ENCODE data around the gene TMF1.

The TMF1 gene

GRCh38 chr3:69051756-69052471 lies at the start of gene TMF1:
Gene TMF1, minus strand, starts transcription at chr3:69052333. Its CDS starts 247 bp downstream, at chr3:69052086.
- H3K4me3 ChIP-seq: peak within 1 kb of the TSS; percentile 85
- DNase-seq (ENCODE audit: low read depth, low spot score): peak; percentile 90
- peak; percentile 74; the same call in 1 of the 2 replicates for TF ChIP-seq POLR2AphosphoS5 (IDR thresholded peaks at IDR 0.05; ENCODE audit: borderline replicate concordance, low read depth, low read length)
- TF ChIP-seq EZH2 (IDR thresholded peaks at IDR 0.05): no peak
- peak within 1 kb of the TSS; percentile 77 for H3K9ac ChIP-seq (ENCODE audit: insufficient read length)
- H3K27ac ChIP-seq: peak within 1 kb of the TSS; percentile 70
- no peaks in the 10 kb centered on the region for H3K9me3 ChIP-seq (ENCODE audit: low read depth, low read length)
- H3K36me3 ChIP-seq (ENCODE audit: insufficient read depth, low read length): peaks cover 13% of the 10 kb centered on the region; the same call in 1 of the 2 replicates

GRCh38 chr3:69099576-69099975 lies 47.4 kb upstream of the TMF1 start:
- no peak overlapping the region for H3K9ac ChIP-seq (ENCODE audit: insufficient read length)
- TF ChIP-seq POLR2AphosphoS5 (IDR thresholded peaks at IDR 0.05; ENCODE audit: borderline replicate concordance, low read depth, low read length): no peak
- TF ChIP-seq FOXP2 (optimal IDR thresholded peaks at IDR 0.05; ENCODE audit: control extremely low read depth, extremely low read length, insufficient read depth): no peak
- TF ChIP-seq EZH2 (IDR thresholded peaks at IDR 0.05): no peak
- no peak overlapping the region for H3K4me3 ChIP-seq
- no peak overlapping the region for H3K27ac ChIP-seq
- H3K36me3 ChIP-seq (ENCODE audit: insufficient read depth, low read length): no peaks in the 10 kb centered on the region
- no peaks in the 10 kb centered on the region for H3K9me3 ChIP-seq (ENCODE audit: low read depth, low read length)
- DNase-seq (ENCODE audit: low read depth, low spot score): no peak

GRCh38 chr3:69097407-69098086 lies 45.4 kb upstream of the TMF1 start:
- no peak overlapping the region for H3K4me3 ChIP-seq

GRCh38 chr3:69096299-69096698 lies 44.2 kb upstream of the TMF1 start:
- Histone ChIP-seq H3K36me3 (ENCODE audit: insufficient read depth, low read length) (no peaks in the 10 kb centered on the region), H3K4me3 (no peak overlapping the region), H3K9ac (ENCODE audit: insufficient read length) (no peak overlapping the region), H3K27ac (no peak overlapping the region), H3K9me3 (ENCODE audit: low read depth, low read length) (no peaks in the 10 kb centered on the region)
- no peak for DNase-seq (ENCODE audit: low read depth, low spot score)
- TF ChIP-seq FOXP2 (optimal IDR thresholded peaks at IDR 0.05; ENCODE audit: control extremely low read depth, extremely low read length, insufficient read depth) (no peak), EZH2 (IDR thresholded peaks at IDR 0.05) (no peak), POLR2AphosphoS5 (IDR thresholded peaks at IDR 0.05; ENCODE audit: borderline replicate concordance, low read depth, low read length) (no peak)

More at GRCh38 chr3:69097407-69098086, 45.4 kb upstream of the TMF1 start:
- Histone ChIP-seq H3K27ac (no peak overlapping the region), H3K9me3 (ENCODE audit: low read depth, low read length) (no peaks in the 10 kb centered on the region), H3K9ac (ENCODE audit: insufficient read length) (no peak overlapping the region), H3K36me3 (ENCODE audit: insufficient read depth, low read length) (no peaks in the 10 kb centered on the region)
- no peak for DNase-seq (ENCODE audit: low read depth, low spot score)
- TF ChIP-seq POLR2AphosphoS5 (IDR thresholded peaks at IDR 0.05; ENCODE audit: borderline replicate concordance, low read depth, low read length) (no peak), EZH2 (IDR thresholded peaks at IDR 0.05) (no peak), FOXP2 (optimal IDR thresholded peaks at IDR 0.05; ENCODE audit: control extremely low read depth, extremely low read length, insufficient read depth) (no peak)

GRCh38 chr3:69095636-69096035 lies 43.5 kb upstream of the TMF1 start:
- no peak overlapping the region for H3K4me3 ChIP-seq
- H3K27ac ChIP-seq: no peak overlapping the region
- H3K36me3 ChIP-seq (ENCODE audit: insufficient read depth, low read length): no peaks in the 10 kb centered on the region
- no peak overlapping the region for H3K9ac ChIP-seq (ENCODE audit: insufficient read length)
- no peak for DNase-seq (ENCODE audit: low read depth, low spot score)
- TF ChIP-seq FOXP2 (optimal IDR thresholded peaks at IDR 0.05; ENCODE audit: control extremely low read depth, extremely low read length, insufficient read depth): no peak
- no peak for TF ChIP-seq EZH2 (IDR thresholded peaks at IDR 0.05)
- no peak for TF ChIP-seq POLR2AphosphoS5 (IDR thresholded peaks at IDR 0.05; ENCODE audit: borderline replicate concordance, low read depth, low read length)
- no peaks in the 10 kb centered on the region for H3K9me3 ChIP-seq (ENCODE audit: low read depth, low read length)

- H3K27ac ChIP-seq: no peak overlapping the region
- H3K4me3 ChIP-seq: no peak overlapping the region
- TF ChIP-seq FOXP2 (optimal IDR thresholded peaks at IDR 0.05; ENCODE audit: control extremely low read depth, extremely low read length, insufficient read depth) (no peak), POLR2AphosphoS5 (IDR thresholded peaks at IDR 0.05; ENCODE audit: borderline replicate concordance, low read depth, low read length) (no peak), EZH2 (IDR thresholded peaks at IDR 0.05) (no peak)
- H3K9me3 ChIP-seq (ENCODE audit: low read depth, low read length): no peaks in the 10 kb centered on the region
- no peaks in the 10 kb centered on the region for H3K36me3 ChIP-seq (ENCODE audit: insufficient read depth, low read length)
- no peak overlapping the region for H3K9ac ChIP-seq (ENCODE audit: insufficient read length)
- DNase-seq (ENCODE audit: low read depth, low spot score): no peak
Measured at GRCh38 chr3:69094467-69095205, 42.5 kb upstream of the TMF1 start.

GRCh38 chr3:69092030-69092516 lies 39.9 kb upstream of the TMF1 start:
- no peak overlapping the region for H3K9ac ChIP-seq (ENCODE audit: insufficient read length)

More at GRCh38 chr3:69092030-69092516, 39.9 kb upstream of the TMF1 start:
- H3K36me3 ChIP-seq (ENCODE audit: insufficient read depth, low read length): no peaks in the 10 kb centered on the region
- no peak for TF ChIP-seq EZH2 (IDR thresholded peaks at IDR 0.05)
- no peak for TF ChIP-seq FOXP2 (optimal IDR thresholded peaks at IDR 0.05; ENCODE audit: control extremely low read depth, extremely low read length, insufficient read depth)
- no peak for TF ChIP-seq POLR2AphosphoS5 (IDR thresholded peaks at IDR 0.05; ENCODE audit: borderline replicate concordance, low read depth, low read length)
- H3K9me3 ChIP-seq (ENCODE audit: low read depth, low read length): no peaks in the 10 kb centered on the region
- DNase-seq (ENCODE audit: low read depth, low spot score): peak; percentile 12
- no peak overlapping the region for H3K4me3 ChIP-seq
- H3K27ac ChIP-seq: peak overlapping the region; percentile 19; the same call in 1 of the 2 replicates

Data from SK-N-MC (cell line).